H1 (cell line): ENCODE measurements around the gene RREB1.

Source experiments
- BRCA1 ChIP-seq: IDR thresholded peaks from 2 replicates; pipeline ENCODE4 v1.6.1; 2012; ENCODE audit warnings: low read depth, low read length, improper control_type of control experiment
- CTCF ChIP-seq, 3 experiments: IDR thresholded peaks; 1 replicate in 2 of 3; 2 replicates in 1 of 3; pipeline versions ENCODE4 v1.5.1 to v1.6.1; 2011; ENCODE audit warnings: low read length in 3 of 3, mild to moderate bottlenecking in 3 of 3, inconsistent platforms in 2 of 3, low read depth in 1 of 3, moderate library complexity in 1 of 3; ENCODE audit not compliant: insufficient read depth in 1 of 3; ENCODE audit errors: control extremely low read depth in 1 of 3
- GABPA ChIP-seq: IDR thresholded peaks from 2 replicates; pipeline ENCODE4 v1.6.1; 2011; ENCODE audit warnings: mild to moderate bottlenecking, low read length, moderate library complexity, borderline replicate concordance; ENCODE audit not compliant: insufficient read depth
- NRF1 ChIP-seq: IDR thresholded peaks from 2 replicates; pipeline ENCODE4 v1.6.1; 2011; ENCODE audit warnings: mild to moderate bottlenecking, low read depth, low read length, improper control_type of control experiment
- POLR2A ChIP-seq, 2 experiments: IDR thresholded peaks; 1 replicate in 1 of 2; 2 replicates in 1 of 2; pipeline ENCODE4 v1.6.1; 2011; ENCODE audit warnings: low read depth in 2 of 2, low read length in 2 of 2, mild to moderate bottlenecking in 2 of 2; ENCODE audit errors: control extremely low read depth in 1 of 2
- SP2 ChIP-seq: IDR thresholded peaks from 2 replicates; pipeline ENCODE4 v1.6.1; 2012; ENCODE audit warnings: mild to moderate bottlenecking, low read length, inconsistent platforms
- SP4 ChIP-seq: IDR thresholded peaks from 2 replicates; pipeline ENCODE4 v1.6.1; 2012; ENCODE audit warnings: low read length, inconsistent platforms
- TAF1 ChIP-seq: IDR thresholded peaks from 2 replicates; pipeline ENCODE4 v1.6.1; 2011; ENCODE audit warnings: mild to moderate bottlenecking, low read depth, low read length
- USF2 ChIP-seq: IDR thresholded peaks from 2 replicates; pipeline ENCODE4 v1.6.1; 2011; ENCODE audit warnings: low read length, improper control_type of control experiment

DNA sequence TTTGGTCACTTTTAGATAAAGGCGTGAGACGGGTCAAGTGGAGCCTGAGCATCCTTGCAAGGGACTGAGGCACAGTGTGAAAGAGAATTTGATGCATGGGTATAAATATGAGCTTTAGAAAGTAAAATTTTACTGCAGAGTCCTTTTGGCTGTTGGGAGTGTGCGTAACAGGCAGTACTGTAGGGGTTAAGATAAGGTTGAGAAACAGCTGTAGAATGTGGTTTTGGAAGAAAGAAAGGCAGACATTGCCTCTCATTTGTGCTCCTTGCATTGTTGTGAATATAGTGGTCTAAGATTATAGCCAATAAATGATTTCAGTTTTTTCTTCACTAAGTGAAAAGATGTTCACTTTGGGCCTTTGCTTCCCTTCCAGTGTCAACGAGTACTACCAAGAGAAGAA lies 73.0 kb downstream of the RREB1 start:
- TF ChIP-seq NRF1 = no peak
- no peak for TF ChIP-seq CTCF (IDR thresholded peaks at IDR 0.05; ENCODE audit: control extremely low read depth in 1 of 3, insufficient read depth in 1 of 3, low read depth in 1 of 3, low read length in 3 of 3)
- no peak for TF ChIP-seq TAF1
- no peak for TF ChIP-seq POLR2A (IDR thresholded peaks at IDR 0.05; ENCODE audit: control extremely low read depth in 1 of 2, low read depth in 2 of 2, low read length in 2 of 2)
- TF ChIP-seq GABPA = no peak
- no peak for TF ChIP-seq SP2
- no peak for TF ChIP-seq USF2
- TF ChIP-seq SP4 = no peak
- TF ChIP-seq BRCA1 = no peak
